Adrenal gland (tissue), 12 donors: ENCODE measurements around the gene PI4KA. TPM values are rescaled to one million over a fixed set of nuclear protein-coding genes. Genes with fewer than 3 reads are reported as not detected.

Experiments used
- DNase-seq, 7 donors: peaks; one replicate each; pipeline ENCODE4 v3.0.0-alpha.2; 2019 to 2020
- H3K27ac ChIP-seq, 5 donors: fragments of 200-600 bp; sonication (generic) in 4 of 5; 1 replicate in 3 of 5; 2 replicates in 2 of 5; pipeline versions ENCODE4 v1.5.1 to v1.8.0; 2016 to 2020; ENCODE audit warnings: mild to moderate bottlenecking in 1 of 5
- H3K27me3 ChIP-seq: fragments of 200-600 bp; 2 replicates; pipeline ENCODE4 v1.8.0; 2021
- H3K36me3 ChIP-seq, 2 donors: fragments of 200-600 bp; replicated peaks in 1 of 2; 1 replicate in 1 of 2; 2 replicates in 1 of 2; pipeline versions ENCODE4 v1.5.1 to v1.8.0; 2018 to 2022
- H3K4me1 ChIP-seq, 2 donors: fragments of 200-600 bp; replicated peaks in 1 of 2; 1 replicate in 1 of 2; 2 replicates in 1 of 2; pipeline versions ENCODE4 v1.5.1 to v1.8.0; 2018 to 2021
- H3K4me3 ChIP-seq, 4 donors: fragments of 200-600 bp; sonication (generic) in 3 of 4; one replicate each; pipeline ENCODE4 v1.5.1; 2016 to 2018
- H3K9me3 ChIP-seq, 3 donors: fragments of 200-600 bp; sonication (generic) in 1 of 3; replicated peaks in 1 of 3; 1 replicate in 2 of 3; 2 replicates in 1 of 3; pipeline versions ENCODE4 v1.5.1 to v1.8.0; 2016 to 2021
- POLR2A ChIP-seq, 2 donors: fragments of 450-650 bp; IDR thresholded peaks; one replicate each; pipeline ENCODE4 v1.6.1; 2017; ENCODE audit warnings: antibody characterized with exemption in 2 of 2, mild to moderate bottlenecking in 2 of 2, moderate library complexity in 1 of 2
- WGBS, 4 donors: extraction: QIAGEN DNeasy Blood & Tissue Kit in 2 of 4; methylation state at CpG; one replicate each; pipeline versions ENCODE4 v1.1.5 to v1.1.7; 2013 to 2017; 5-methylcytosine and 5-hydroxymethylcytosine counted together
- intact Hi-C, 2 donors: fragments of 100-400 bp; cut with DNase I; formaldehyde crosslinking; loops; one replicate each; pipeline versions ENCODE4 v1.14.1 to v1.15.0; 2022 to 2023
- polyA plus RNA-seq, 3 donors: library from polyadenylated mRNA; stranded (reverse); fragments of 200-250 nt in 2 of 3; fragments of 350-450 nt in 1 of 3; fragmentation: Illumina TruSeq in 1 of 3; extraction: RNeasy Lipid Tissue Mini Kit (QIAGEN cat#74804) in 1 of 3; gene quantifications; one replicate each; pipeline ENCODE4 v1.2.3, GENCODE V29; 2013 to 2014
- total RNA-seq, 9 donors: library from RNA; depleted of rRNA in 4 of 9; stranded (reverse); fragments of >200 nt in 4 of 9; fragments of 120-200 nt in 1 of 9; fragmentation: NEBNext Ultra II Directional in 1 of 9; extraction: Animal tissue kit (Norgen Biotek cat#: 25700) in 1 of 9; gene quantifications; one replicate each; pipeline versions ENCODE4 v1.1.0 to v1.2.4, GENCODE V29; 2013 to 2023
- TF ChIP-seq, protein P1 (sequence below), 6 experiments: fragments of 450-650 bp in 4 of 6; fragments of 200-600 bp in 2 of 6; sonication (generic) in 1 of 6; IDR thresholded peaks; 1 replicate in 5 of 6; 2 replicates in 1 of 6; pipeline versions ENCODE4 v1.5.1 to v1.8.0; 2016 to 2021; ENCODE audit warnings: antibody characterized with exemption in 6 of 6, mild to moderate bottlenecking in 2 of 6, moderate library complexity in 1 of 6
- donor health status: healthy with polysubstance abuse.
- donor health status: Bipolar disorder and iron deficiency.
- donor health status: DM: yes; HTN: yes; CAD: no.
- donor health status: DM: no; HTN: no; CAD: no.
- donor health status: DM: no; HTN: no; CAD: no.
- donor health status: DM: yes; HTN: yes; CAD: no.

The PI4KA gene
- total and polyA plus RNA-seq, 12 donors: 36.4 to 134 (median 85.6) TPM

DNA sequence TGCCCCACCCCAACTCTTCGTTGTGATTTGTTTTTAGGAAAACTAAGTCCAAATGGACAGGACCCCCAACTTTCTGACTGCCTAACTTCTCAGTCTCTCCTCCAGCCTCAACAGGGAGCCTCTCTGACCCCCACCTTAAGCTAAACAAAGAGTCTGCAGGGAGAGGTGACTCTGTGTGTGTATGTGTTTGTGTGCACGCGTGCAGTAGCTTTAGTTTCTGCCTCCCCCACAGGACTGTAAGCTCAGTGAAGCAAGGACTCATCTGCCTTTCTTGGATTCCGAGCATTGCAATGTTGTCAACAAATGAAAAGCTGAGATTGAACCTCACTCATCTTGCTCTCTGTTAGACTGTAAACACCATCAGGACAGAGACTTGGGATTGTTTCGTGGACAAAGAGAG, 8.1 kb upstream of the PI4KA start:
- TF ChIP-seq POLR2A (IDR thresholded peaks at IDR 0.05): no peak
- TF ChIP-seq, protein P1, sequence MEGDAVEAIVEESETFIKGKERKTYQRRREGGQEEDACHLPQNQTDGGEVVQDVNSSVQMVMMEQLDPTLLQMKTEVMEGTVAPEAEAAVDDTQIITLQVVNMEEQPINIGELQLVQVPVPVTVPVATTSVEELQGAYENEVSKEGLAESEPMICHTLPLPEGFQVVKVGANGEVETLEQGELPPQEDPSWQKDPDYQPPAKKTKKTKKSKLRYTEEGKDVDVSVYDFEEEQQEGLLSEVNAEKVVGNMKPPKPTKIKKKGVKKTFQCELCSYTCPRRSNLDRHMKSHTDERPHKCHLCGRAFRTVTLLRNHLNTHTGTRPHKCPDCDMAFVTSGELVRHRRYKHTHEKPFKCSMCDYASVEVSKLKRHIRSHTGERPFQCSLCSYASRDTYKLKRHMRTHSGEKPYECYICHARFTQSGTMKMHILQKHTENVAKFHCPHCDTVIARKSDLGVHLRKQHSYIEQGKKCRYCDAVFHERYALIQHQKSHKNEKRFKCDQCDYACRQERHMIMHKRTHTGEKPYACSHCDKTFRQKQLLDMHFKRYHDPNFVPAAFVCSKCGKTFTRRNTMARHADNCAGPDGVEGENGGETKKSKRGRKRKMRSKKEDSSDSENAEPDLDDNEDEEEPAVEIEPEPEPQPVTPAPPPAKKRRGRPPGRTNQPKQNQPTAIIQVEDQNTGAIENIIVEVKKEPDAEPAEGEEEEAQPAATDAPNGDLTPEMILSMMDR (IDR thresholded peaks at IDR 0.05): no peak
- Histone ChIP-seq H3K36me3 (peaks cover 0 to 17% of the 10 kb centered on the region in 2 donors), H3K27ac (peak overlapping the region in 2 of 5 donors; percentile 86 to 93), H3K27me3 (no peaks in the 10 kb centered on the region), H3K9me3 (no peaks in the 10 kb centered on the region), H3K4me3 (no peak overlapping the region), H3K4me1 (peaks cover 12 to 47% of the 10 kb centered on the region in 2 donors)
- DNase-seq: no peak
- intact Hi-C loops: loop anchor here in 1 of 2 donors (10.0 kb wide), 1 partner anchor 62 kb away; no protein-coding TSS in a partner anchor
- 81 to 90% (median 88%) methylated on average over 5 of the region's 5 CpGs for WGBS, 4 donors

DNA sequence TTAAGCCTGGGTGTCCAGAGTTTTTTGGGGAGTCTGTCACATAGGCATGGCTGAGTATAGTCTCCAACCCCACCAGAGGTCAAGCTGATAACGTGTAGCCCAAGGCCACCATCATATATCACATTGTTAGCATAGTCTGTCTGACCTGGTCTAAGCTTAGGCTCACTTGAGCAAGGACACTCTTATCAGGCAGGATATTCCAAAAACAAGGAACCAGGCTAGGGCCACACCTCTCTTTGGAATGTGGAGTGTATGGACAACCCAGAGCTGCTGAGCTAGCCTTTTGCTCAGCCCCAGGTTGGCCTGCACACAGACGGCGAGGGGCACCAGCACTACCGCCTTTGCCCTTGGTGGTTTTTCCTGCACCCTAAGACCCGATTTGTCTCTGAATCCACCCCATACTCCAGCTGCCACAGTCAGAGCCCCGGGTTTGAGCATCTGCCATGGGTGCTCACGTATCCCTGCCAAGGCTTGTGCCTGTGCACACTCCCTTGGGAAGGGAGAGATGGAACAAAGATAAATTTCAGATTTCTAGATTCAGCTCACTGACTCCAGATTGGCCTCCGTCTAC, 7.3 kb upstream of the PI4KA start:
- TF ChIP-seq, protein P1 (IDR thresholded peaks at IDR 0.05): no peak
- no peak for TF ChIP-seq POLR2A (IDR thresholded peaks at IDR 0.05)
- H3K4me3 ChIP-seq: no peak overlapping the region
- H3K27ac ChIP-seq: peak overlapping the region in 2 of 5 donors; percentile 86 to 93
- peaks cover 0 to 10% of the 10 kb centered on the region in 2 donors for H3K36me3 ChIP-seq
- H3K27me3 ChIP-seq: no peaks in the 10 kb centered on the region
- WGBS, 4 donors: 77 to 83% (median 79%) methylated on average over 5 to 8 of the region's 8 CpGs
- H3K4me1 ChIP-seq: peaks cover 12 to 47% of the 10 kb centered on the region in 2 donors
- DNase-seq: no peak
- intact Hi-C loops: loop anchor here in 1 of 2 donors (10.0 kb wide), 1 partner anchor 61 kb away; no protein-coding TSS in a partner anchor
- H3K9me3 ChIP-seq: no peaks in the 10 kb centered on the region

DNA sequence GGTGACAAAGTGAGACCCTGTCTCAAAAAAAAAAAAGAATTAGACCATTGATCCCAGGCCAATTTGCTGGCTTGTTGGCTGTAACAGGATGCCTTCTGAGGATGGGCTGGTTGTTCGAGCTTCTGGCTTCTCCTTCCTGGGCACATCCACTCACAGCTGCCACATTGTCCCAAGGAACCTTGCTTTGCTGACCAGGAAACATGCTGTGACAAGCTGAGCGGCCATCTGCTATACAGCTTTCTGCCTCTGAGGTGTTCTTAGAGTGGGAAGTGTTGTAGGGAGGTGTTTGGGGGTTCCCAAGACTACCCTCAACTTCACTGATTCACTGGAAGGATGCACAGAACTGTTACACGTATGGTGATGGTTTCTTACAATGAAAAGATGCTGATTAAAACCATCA, 6.7 kb upstream of the PI4KA start:
- no peak for TF ChIP-seq POLR2A (IDR thresholded peaks at IDR 0.05)
- TF ChIP-seq, protein P1 (IDR thresholded peaks at IDR 0.05): no peak
- no peaks in the 10 kb centered on the region for H3K27me3 ChIP-seq
- WGBS, 4 donors: 94 to 100% (median 97%) methylated on average over 3 of the region's 3 CpGs
- peaks cover 0 to 3% of the 10 kb centered on the region in 2 donors for H3K36me3 ChIP-seq
- no peak overlapping the region for H3K4me3 ChIP-seq
- no peaks in the 10 kb centered on the region for H3K9me3 ChIP-seq
- peaks cover 12 to 51% of the 10 kb centered on the region in 2 donors for H3K4me1 ChIP-seq
- H3K27ac ChIP-seq: peak overlapping the region in 1 of 5 donors; percentile 86
- no peak for DNase-seq
- intact Hi-C loops: loop anchor here in 1 of 2 donors (10.0 kb wide), 1 partner anchor 61 kb away; no protein-coding TSS in a partner anchor

DNA sequence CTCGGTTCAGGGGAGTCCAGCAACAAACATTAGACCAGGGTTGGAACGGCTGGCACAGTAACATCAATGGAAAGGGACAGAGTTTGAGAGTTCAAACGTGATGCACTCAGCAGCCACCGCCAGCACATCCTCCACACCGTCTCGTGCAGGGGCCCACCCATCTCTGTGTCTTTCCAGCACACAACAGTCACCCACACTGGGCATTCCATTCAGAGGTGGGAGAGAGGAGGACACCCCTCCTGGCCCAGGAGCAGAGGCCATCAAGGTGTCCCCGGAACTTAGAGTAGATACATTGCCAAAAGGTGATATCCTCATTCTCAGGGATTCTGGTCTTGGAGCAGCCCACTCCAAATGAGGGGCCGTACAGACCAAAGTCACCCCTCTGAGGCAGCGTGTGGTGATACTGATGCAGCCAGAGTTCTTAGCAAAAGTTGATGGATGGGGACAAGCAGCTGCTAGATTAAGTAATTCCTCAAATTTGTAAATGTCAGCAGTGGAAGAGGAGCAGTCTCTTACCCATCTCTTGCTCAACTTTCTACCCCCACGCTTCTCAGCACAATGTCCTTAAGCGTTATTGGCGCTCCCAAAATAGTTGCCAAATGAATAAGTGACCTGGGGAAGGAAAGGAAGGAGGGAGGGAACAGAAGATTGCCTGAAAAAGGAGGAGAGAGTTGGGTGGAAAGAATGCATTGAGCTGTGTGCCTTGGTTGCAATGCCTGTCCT, 5.7 kb upstream of the PI4KA start:
- peaks cover 12 to 60% of the 10 kb centered on the region in 2 donors for H3K4me1 ChIP-seq
- WGBS, 4 donors: 81 to 89% (median 83%) methylated on average over 11 to 12 of the region's 12 CpGs
- TF ChIP-seq, protein P1 (IDR thresholded peaks at IDR 0.05): no peak
- TF ChIP-seq POLR2A (IDR thresholded peaks at IDR 0.05): no peak
- H3K9me3 ChIP-seq: no peaks in the 10 kb centered on the region
- DNase-seq: no peak
- H3K4me3 ChIP-seq: no peak overlapping the region
- intact Hi-C loops: loop anchor here in 1 of 2 donors (10.0 kb wide), 1 partner anchor 60 kb away; no protein-coding TSS in a partner anchor
- no peaks in the 10 kb centered on the region for H3K36me3 ChIP-seq
- H3K27ac ChIP-seq: peak overlapping the region in 1 of 5 donors; percentile 13
- H3K27me3 ChIP-seq: no peaks in the 10 kb centered on the region
